ENCODE results near the gene PTMS.

The PTMS gene

DNA sequence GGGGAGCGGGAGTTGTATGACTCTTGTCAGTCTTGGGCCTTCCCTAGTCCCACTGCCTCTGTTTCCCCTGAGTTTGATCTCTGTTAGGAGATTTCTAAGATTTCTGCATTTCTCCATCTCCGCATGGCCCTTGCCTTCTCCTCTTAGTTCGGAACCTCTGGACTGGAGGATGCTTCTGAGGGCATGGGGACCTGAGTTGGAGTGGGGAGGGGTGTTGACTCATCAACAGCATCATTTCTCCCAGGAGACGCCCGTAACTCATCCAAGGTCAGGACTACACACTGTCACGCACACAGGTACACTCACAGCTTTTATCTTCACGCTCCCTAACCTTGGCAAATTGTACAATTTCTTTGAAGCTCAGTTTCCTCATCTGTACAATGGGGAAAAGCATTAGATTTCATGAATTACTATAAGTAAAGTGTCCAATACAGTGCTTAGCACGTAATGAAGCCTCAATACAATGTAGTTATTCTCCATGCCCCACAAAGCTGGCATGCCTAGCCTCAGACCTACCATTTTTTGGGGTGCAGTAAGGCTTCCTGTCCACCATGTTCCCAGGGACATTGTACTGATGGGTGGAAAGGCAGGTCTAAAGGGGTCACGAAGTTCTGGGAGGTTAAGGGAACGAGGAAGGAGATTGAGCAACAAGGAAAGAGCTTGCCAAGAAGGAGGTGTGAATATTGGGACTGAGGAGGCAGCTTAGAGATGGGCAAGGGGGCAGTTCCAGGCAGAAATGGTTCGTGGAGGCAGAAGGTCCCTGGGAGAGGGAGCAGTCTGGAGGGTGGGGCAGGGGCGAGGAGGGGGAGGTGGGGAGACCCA, 5.6 kb downstream of the PTMS start:
- no peak for DNase-seq (ENCODE audit: low read depth in 4 of 4, low spot score in 1 of 4)

DNA sequence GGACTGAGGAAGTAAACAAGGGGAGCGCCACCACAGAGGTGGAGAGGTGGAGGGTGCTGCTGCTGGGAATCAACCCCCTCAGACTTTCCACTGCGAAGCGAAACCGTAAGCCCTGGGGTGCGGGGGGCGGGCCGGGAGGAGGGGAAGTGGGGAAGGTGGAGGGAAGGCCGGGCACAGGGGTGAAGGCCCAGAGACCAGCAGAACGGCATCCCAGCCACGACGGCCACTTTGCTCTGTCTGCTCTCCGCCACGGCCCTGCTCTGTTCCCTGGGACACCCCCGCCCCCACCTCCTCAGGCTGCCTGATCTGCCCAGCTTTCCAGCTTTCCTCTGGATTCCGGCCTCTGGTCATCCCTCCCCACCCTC, 6.2 kb downstream of the PTMS start, which contains the start of gene LAG3:
Gene LAG3 (plus strand): TSS at position 190 of the 365 bp plus-strand sequence. CDS start 333 bp downstream, outside the sequence.
- peak in 2 of 4 experiments; percentile 57 to 69 for DNase-seq (ENCODE audit: low read depth in 4 of 4, low spot score in 1 of 4)

GRCh38 chr12:6772726-6773589, 6.8 kb downstream of the PTMS start:
- no peak for DNase-seq (ENCODE audit: low read depth in 4 of 4, low spot score in 1 of 4)

- no peak for DNase-seq (ENCODE audit: low read depth in 4 of 4, low spot score in 1 of 4)
These were observed 7.6 kb downstream of the PTMS start for GRCh38 chr12:6773590-6774351.

- no peak for DNase-seq (ENCODE audit: low read depth in 4 of 4, low spot score in 1 of 4)
These were observed 8.4 kb downstream of the PTMS start for GRCh38 chr12:6774499-6775062.

DNA sequence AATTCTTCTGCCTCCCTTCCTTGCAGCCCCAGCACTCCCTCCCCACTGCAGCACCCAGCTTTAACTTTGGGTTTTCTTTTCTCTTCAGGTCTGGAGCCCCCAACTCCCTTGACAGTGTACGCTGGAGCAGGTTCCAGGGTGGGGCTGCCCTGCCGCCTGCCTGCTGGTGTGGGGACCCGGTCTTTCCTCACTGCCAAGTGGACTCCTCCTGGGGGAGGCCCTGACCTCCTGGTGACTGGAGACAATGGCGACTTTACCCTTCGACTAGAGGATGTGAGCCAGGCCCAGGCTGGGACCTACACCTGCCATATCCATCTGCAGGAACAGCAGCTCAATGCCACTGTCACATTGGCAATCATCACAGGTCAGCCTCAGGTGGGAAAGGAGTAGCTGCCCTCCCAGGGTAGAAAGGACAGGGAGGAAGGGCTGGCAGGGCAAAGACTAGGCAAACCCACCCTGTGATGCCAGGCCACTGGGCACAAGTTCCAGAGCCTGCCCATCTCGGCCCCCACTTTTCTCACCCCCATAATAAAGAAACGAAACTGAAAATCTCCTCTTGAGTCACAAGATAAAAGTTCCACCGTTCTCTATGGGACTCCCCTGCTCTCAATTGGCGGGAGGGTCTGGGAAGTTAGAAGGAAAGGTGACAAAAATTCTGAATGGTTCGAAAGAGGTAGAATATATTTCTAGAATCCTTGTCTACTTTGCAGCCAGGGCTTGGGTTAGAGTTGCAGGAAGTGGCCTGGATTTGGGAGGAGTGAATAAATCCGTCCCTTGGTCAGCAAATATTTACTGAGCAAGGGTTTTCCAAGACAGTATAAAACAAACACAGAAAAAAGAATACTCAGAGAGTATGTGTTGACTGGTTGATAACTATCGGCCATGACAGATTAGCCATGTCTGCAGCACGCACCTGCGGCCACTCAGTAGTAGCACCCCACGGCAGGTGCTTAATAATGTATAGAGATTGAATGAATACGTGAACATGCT, 9.3 kb downstream of the PTMS start:
- DNase-seq (ENCODE audit: low read depth in 4 of 4, low spot score in 1 of 4), result no peak

DNA sequence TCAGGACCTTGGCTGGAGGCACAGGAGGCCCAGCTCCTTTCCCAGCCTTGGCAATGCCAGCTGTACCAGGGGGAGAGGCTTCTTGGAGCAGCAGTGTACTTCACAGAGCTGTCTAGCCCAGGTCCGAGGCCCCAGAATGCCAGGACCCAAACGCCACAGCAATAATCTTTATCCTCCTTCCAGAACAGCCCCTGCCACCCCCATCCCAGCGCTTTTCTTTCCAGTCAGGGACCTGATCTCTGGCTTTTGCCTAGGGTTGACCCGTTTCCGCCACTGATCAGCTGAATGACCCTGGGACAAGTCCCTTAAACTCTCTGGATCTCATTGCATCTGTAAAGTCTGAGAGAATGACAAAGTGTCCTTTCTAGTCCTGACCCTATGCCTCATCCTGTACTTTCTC, 11.2 kb downstream of the PTMS start:
- DNase-seq (ENCODE audit: low read depth in 4 of 4, low spot score in 1 of 4), result no peak

DNA sequence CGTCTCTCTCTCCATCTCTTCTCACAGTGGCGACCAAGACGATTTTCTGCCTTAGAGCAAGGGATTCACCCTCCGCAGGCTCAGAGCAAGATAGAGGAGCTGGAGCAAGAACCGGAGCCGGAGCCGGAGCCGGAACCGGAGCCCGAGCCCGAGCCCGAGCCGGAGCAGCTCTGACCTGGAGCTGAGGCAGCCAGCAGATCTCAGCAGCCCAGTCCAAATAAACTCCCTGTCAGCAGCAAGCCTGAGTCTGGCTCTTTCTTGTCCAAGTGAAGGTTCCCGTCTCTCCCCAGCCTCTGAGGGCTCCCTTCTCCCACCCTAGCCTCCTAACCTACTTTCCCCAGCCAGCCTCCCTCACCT, 12.0 kb downstream of the PTMS start:
- no peak for DNase-seq (ENCODE audit: low read depth in 4 of 4, low spot score in 1 of 4)

GRCh38 chr12:6778574-6779550, 12.7 kb downstream of the PTMS start:
- peak; percentile 78 to 90 (median 81) for DNase-seq (ENCODE audit: low read depth in 4 of 4, low spot score in 1 of 4)

- DNase-seq (ENCODE audit: low read depth in 4 of 4, low spot score in 1 of 4), result no peak
These were observed 13.7 kb downstream of the PTMS start for GRCh38 chr12:6779708-6780432.

DNA sequence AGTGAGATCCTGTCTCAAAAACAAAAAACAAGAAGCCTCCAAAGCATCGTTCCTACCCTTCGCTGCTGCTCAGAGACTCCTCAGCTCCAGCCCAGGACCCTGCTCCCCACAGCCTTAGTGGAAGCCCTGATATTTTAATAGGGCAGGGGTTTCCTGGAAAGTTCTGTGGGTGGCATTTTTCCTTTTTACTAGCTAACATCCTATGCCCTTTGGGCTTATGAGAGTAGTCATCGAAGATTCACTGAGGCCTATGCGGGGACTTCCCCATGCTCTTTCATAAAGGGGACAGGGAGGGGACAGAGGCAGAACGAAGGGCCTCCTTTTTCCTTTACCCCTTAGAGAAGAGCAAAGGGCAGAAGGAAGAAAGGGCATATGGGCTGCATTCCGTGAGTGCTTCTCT, 14.4 kb downstream of the PTMS start:
- DNase-seq (ENCODE audit: low read depth in 4 of 4, low spot score in 1 of 4), result no peak

DNA sequence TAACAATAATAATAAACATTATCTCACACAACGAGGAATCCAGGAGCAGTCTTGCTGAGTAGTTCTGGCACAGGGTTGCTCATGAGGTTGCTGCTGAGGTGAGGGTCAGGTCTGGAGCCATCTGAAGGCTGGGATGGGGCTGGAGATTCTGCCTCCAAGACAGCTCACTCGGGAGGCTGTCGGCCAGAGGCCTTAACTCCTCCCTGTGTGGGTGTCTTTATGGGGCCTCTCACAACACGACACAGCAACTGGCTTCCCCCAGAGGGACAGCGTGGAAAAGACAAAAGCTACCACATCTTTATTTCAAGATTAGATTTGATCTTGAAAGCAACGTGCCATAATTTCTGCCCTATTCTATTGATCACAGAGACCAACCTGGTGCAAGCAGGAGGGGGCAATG, 16.0 kb downstream of the PTMS start:
- no peak for DNase-seq (ENCODE audit: low read depth in 4 of 4, low spot score in 1 of 4)

- DNase-seq (ENCODE audit: low read depth in 4 of 4, low spot score in 1 of 4), result no peak
These were observed 16.8 kb downstream of the PTMS start for GRCh38 chr12:6782850-6783566.

DNA sequence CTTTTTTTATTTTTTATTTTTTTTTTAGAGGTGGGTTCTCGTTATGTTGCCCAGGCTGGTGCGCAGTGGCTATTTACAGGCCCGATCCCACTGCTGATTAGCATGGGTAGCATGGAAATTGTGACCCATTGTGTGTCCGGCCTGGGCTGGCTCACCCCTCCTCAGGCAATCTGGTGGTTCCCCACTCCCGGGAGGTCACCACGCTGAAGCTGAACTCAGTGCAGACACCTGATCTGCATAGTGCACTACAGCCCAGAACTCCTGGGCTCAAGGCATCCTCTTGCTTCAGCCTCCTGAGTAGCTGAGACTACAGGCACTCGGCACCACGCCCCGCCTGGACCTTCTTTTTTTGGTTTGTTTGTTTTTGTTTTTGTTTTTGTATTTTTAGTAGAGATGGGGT, 17.7 kb downstream of the PTMS start:
- no peak for DNase-seq (ENCODE audit: low read depth in 4 of 4, low spot score in 1 of 4)

DNA sequence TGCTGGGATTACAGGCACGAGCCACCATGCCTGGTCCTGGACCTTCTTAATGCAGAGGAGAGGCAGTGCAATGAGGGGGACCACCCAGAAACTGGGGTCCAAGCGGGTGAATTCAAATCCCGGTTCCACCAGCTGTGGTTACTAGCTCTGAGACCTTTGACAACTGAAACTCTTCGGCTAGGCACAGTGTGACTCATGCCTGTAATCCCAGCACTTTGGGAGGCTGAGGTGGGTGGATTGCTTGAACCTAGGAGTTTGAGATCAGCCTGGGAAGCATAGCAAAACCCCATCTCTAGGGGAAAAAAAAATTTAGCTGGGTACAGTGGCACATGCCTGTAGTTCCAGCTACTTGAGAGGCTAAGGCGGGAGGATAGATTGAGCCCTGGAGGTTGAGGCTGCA, 18.1 kb downstream of the PTMS start:
- DNase-seq (ENCODE audit: low read depth in 4 of 4, low spot score in 1 of 4), result no peak

- DNase-seq (ENCODE audit: low read depth in 4 of 4, low spot score in 1 of 4), result no peak
These were observed 18.6 kb downstream of the PTMS start for GRCh38 chr12:6784761-6785160.

- DNase-seq (ENCODE audit: low read depth in 4 of 4, low spot score in 1 of 4), result no peak
These were observed 20.4 kb downstream of the PTMS start for GRCh38 chr12:6786416-6787094.

All from stimulated activated CD4-positive, alpha-beta T cell treated with anti-CD3 and anti-CD28 coated beads, Interleukin-1b, Interleukin-23, amount 100 ng/mL, for 24 hours (primary cell).